ENCODE data around the gene ITPA. TPM values are rescaled to one million over a fixed set of nuclear protein-coding genes. Genes with fewer than 3 reads are reported as not detected.

The ITPA gene
- total and polyA plus RNA-seq, 2 of the 8 experiments (the other 6 are each of a cell fraction or from before 2014, with no cell fraction given): 88.2 to 94.0 TPM

Other genes with a start within 250 kb of the ITPA start
- gene GNRH2, start 165.9 kb upstream of the ITPA start, total RNA-seq (2021; fragmentation: NEBNext Ultra II Directional; extraction: Animal tissue kit (Norgen Biotek cat#: 25700)): 0.61 and 0.82 TPM in 2 replicates
- 0.09 and 0.16 TPM in 2 replicates for gene GNRH2, start 165.9 kb upstream of the ITPA start, polyA plus RNA-seq (2011; rRNA removed)
- gene MRPS26, start 163.4 kb upstream of the ITPA start, total RNA-seq (2021; fragmentation: NEBNext Ultra II Directional; extraction: Animal tissue kit (Norgen Biotek cat#: 25700)): 100 and 103 TPM in 2 replicates
- 83.6 and 99.2 TPM in 2 replicates for gene MRPS26, start 163.4 kb upstream of the ITPA start, polyA plus RNA-seq (2011; rRNA removed)
- not detected in 2 replicates for gene OXT, start 137.9 kb upstream of the ITPA start, total RNA-seq (2021; fragmentation: NEBNext Ultra II Directional; extraction: Animal tissue kit (Norgen Biotek cat#: 25700))
- gene OXT, start 137.9 kb upstream of the ITPA start, polyA plus RNA-seq (2011; rRNA removed): not detected in 2 replicates
- 0.77 TPM in 1 of 2 replicates, not detected in the other for gene AVP, start 124.8 kb upstream of the ITPA start, total RNA-seq (2021; fragmentation: NEBNext Ultra II Directional; extraction: Animal tissue kit (Norgen Biotek cat#: 25700))
- gene AVP, start 124.8 kb upstream of the ITPA start, polyA plus RNA-seq (2011; rRNA removed): 0.18 and 0.42 TPM in 2 replicates
- 21.3 and 25.9 TPM in 2 replicates for gene FASTKD5, start 49.6 kb upstream of the ITPA start, total RNA-seq (2021; fragmentation: NEBNext Ultra II Directional; extraction: Animal tissue kit (Norgen Biotek cat#: 25700))
- 8.9 and 12.0 TPM in 2 replicates for gene FASTKD5, start 49.6 kb upstream of the ITPA start, polyA plus RNA-seq (2011; rRNA removed)
- gene UBOX5, start 49.6 kb upstream of the ITPA start, total RNA-seq (2021; fragmentation: NEBNext Ultra II Directional; extraction: Animal tissue kit (Norgen Biotek cat#: 25700)): 4.2 and 4.9 TPM in 2 replicates
- 4.0 and 5.2 TPM in 2 replicates for gene UBOX5, start 49.6 kb upstream of the ITPA start, polyA plus RNA-seq (2011; rRNA removed)
- 31.8 and 33.3 TPM in 2 replicates for gene LZTS3, start 35.9 kb upstream of the ITPA start, total RNA-seq (2021; fragmentation: NEBNext Ultra II Directional; extraction: Animal tissue kit (Norgen Biotek cat#: 25700))
- 33.5 and 54.4 TPM in 2 replicates for gene LZTS3, start 35.9 kb upstream of the ITPA start, polyA plus RNA-seq (2011; rRNA removed)
- 42.0 and 43.8 TPM in 2 replicates for gene DDRGK1, start 4.8 kb upstream of the ITPA start, total RNA-seq (2021; fragmentation: NEBNext Ultra II Directional; extraction: Animal tissue kit (Norgen Biotek cat#: 25700))
- 29.4 and 31.2 TPM in 2 replicates for gene DDRGK1, start 4.8 kb upstream of the ITPA start, polyA plus RNA-seq (2011; rRNA removed)
- 29.1 and 32.3 TPM in 2 replicates for gene SLC4A11, start 29.7 kb downstream of the ITPA start, total RNA-seq (2021; fragmentation: NEBNext Ultra II Directional; extraction: Animal tissue kit (Norgen Biotek cat#: 25700))
- 11.9 and 20.9 TPM in 2 replicates for gene SLC4A11, start 29.7 kb downstream of the ITPA start, polyA plus RNA-seq (2011; rRNA removed)
- gene DNAAF9, start 198.2 kb downstream of the ITPA start, total RNA-seq (2021; fragmentation: NEBNext Ultra II Directional; extraction: Animal tissue kit (Norgen Biotek cat#: 25700)): 5.0 and 5.7 TPM in 2 replicates
- gene DNAAF9, start 198.2 kb downstream of the ITPA start, polyA plus RNA-seq (2011; rRNA removed): 2.6 and 2.7 TPM in 2 replicates